Superior temporal gyrus (tissue), 1 donor: ENCODE results near the gene RMND5B.
"Not testable (repeated sequence)": the region's sequence is repeated elsewhere in the genome, so short reads cannot be mapped to it uniquely, and the experiment has no call there.

Experiments
- DNase-seq: peaks from one replicate; pipeline ENCODE4 v3.0.0-alpha.2; 2016; ENCODE audit errors: extremely low spot score

The RMND5B gene

DNA sequence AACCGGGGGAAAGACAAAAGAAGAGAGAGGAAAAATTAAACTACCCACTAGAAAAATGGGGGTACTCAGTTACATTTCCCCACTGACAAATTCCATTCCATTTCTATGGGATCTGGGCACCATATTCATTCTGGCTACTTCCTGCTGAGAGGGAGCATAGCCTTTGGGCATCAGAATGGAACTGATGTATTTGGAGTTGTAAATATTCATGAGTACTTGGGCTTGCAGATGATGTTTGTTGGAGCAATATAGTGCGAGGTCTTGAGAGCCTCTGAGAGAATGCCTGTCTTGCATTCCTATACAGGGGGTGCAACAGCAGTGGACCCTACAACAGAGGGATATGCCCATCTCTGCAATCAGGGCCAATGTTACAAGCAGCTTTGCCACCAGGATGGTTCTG lies 39.6 kb downstream of the RMND5B start:
- no peak for DNase-seq

DNA sequence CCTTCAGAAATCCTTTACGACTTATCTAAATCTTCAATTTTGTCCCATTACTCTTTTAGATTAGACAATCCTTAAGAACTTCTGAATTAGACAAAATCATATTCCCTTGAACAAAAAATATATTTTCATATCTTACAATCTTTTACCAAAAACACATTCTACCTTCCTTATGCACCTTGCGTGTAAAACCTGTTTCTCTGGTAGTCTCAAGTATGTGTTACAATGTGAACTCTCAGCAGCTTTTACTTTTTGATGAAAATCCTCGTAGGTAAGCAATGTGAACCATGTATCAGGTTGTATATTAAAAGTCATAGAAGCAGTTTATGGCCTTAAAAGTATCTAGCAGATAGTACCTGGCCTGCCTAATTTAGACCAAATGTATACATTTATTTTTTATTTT lies 43.6 kb downstream of the RMND5B start:
- DNase-seq, result no peak

DNA sequence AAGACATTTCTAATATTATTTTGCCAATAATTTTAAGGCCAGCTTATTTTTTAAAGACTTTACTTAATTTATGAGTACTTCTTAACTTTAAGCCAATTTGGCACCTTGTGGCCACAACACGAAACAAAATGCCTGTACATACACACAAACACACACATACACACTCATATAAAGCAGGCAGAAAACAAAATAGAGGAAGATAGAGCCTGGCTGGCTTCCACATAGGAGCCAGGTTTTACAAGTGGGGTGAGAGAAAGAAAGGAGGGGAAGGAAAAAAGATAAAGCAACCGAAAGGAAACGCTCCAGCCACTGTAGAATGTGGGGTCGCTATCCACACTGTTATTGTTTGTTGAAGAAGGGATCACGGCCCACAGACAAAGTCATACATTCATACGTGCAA lies 46.0 kb downstream of the RMND5B start:
- no peak for DNase-seq

DNA sequence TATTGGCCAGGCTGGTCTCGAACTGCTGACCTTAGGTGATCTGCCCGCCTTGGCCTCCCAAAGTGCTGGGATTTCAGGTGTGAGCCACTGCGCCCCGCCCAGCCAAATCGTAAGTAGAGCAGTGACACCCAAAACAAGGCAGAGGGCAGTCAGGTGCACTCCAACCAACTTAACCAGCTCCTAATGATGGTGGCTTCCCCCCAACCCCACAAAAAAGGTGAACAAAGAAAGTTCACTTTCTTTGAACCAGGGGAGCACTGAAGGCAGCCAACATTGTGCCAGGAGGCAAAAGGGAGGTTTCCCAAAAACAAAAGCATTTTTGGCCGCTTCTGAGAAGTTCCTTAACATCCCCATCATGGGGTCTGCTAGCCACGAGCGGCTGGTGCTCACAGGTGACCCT lies 46.8 kb downstream of the RMND5B start:
- DNase-seq, result no peak

DNA sequence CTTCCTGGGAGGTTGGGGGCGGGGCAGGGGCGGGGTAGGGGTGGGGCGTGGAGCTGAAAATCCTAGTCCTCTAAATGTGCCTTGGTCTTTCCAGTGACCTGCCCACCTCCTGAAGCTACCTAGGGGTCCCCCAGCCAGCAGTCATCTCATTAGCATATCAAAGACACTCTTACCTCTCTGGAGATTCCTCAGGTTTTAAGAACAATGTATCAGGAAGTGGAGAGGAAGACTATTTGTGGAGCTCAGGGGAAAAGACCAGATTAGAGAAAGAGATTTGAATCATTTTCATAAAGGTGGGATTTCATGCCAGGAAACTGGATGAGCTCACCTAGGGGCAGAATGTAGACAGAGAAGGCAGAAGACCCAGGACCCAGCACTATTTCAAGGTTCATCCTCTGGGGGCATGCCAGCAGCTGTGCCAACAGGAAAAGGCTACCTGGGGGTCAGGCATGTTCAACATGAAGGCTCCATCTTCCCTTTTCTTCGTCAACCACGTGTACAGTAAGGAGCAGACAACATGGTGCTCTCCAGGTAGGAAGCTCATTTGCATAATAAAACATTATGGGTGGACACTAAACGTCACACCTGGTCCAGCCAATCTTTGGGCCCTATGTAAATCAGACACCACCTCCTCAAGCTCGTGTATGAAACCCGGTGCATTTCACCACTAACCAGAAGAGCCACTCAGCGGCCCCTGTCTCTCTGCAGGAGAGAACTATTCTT lies 49.5 kb downstream of the RMND5B start:
- no peak for DNase-seq

DNA sequence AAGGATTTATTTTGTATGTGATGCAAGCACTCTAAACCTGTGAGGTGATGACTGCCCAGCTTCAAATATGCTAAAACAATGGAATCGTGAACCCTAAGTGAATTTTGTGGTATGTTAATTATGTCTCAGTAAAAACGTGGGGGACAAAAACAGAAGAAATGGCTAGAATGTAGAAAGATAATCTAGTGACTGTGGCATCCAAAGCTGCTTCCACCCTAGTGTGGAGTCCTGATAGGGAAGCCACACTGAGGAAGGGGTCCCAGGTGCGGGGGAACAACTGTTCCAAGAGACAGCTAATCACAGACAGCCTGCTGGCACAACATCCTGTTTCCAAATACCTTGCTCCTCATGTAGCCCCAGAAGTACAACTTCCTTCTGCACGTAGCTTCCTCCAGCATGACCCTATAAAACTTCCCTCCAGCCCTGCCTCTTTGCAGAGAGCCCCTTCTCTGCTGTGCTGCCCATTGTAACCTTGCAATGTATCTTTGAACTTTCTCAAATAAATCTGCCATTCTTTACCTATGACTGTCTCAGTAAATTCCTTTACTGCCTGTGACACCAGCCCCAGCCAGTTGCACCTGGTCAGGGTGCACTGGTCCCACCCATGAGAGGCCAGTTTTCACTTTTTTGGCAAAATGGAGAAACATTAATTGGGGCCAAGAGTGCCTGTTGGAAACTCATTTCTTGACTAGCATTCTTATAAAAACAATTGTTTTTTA lies 51.5 kb downstream of the RMND5B start:
- DNase-seq, result no peak

DNA sequence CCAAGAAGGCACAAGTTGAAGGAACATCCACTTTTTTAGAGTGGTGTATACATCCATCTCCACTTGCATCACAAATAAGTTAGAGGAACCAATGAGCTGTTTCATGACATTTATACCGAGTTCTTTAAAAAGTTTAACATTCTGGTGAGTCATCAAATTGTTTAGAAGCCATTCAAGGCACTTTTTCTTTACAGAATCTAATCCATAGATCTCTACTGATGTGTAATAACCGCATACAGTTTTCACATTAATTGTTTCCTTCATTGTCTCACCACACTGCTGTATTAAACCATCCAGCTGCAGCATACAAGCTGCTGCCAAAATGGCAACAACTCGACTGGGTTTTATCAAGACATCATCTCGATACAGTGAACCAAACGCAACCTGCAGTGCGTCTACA lies 55.6 kb downstream of the RMND5B start:
- no peak for DNase-seq

DNA sequence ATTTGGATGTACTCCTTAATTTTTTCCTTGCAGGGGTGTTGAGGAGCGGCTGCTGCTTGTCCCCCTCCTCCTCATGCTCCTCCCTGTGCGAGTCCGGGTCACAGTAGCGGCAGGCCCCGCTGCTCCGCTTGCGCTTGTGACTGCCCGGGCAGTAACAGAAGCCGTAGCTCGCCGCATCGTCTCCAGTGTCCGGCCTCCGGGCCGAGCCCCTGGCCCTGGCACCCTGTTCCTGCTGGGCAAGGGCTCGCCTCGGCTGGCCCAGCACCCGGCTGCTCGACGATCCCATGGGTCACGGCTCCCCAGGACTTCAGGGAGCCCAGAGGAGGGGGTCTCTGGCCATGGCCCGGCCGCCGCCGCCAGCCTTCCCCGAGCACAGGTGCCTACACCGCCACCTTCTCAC lies 56.2 kb downstream of the RMND5B start, which contains the start of gene GMCL2:
TSS of gene GMCL2 (minus strand) at position 358 of the 400 bp plus-strand sequence. CDS start at position 286, 72 bp downstream.
- DNase-seq, result no peak

DNA sequence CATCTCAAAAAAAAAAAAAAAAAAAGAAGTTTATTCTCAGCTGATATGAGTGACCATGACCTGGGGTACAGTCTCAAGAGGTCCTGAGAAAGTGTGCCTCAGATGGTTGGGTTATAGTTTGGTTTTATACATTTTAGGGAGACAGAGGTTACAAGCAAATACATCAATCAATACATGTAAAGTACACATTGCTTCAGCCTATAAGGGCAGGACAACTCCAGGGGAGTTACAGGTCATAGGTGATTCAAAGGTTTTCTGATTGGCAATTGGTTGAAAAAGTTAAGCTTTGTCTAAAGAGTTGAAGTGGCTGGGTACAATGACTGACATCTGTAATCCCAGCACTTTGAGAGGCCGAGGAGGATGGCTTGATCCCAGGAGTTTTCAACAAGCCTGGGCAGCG lies 58.6 kb downstream of the RMND5B start:
- DNase-seq, result no peak

DNA sequence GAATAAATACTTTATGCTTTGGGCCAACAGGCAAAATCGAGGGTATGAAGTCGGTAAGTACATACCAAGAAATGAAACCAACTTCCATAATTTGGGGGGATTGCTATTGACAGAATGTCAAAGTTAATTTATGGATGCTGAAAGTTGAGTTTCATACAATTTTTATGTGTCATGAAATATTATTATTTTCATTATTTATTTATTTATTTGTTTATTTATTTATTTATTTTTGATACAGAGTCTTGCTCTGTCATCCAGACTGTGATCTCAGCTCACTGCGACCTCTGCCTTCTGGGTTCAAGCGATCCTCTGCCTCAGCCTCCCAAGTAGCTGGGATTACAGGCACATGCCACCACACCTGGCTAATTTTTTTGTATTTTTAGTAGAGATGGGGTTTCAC lies 60.8 kb downstream of the RMND5B start:
- DNase-seq, result no peak

DNA sequence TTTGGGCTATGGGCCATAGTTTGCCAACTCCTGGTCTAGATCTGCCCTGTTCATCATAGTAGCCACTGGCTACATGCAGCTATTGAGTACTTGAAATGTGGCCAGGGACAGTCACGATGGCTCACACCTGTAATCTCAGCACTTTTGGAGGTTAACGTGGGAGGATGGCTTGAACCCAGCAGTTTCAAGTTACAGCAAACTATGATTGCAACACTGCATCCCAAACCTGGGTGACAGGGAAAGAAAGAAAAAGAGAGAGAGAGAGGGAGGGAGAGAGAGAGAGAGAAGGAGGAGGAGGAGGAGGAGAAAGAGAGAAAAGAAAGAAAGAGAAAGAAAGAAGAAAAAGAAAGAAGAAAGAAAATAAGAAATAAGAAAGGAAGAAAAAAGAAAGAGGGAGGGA lies 61.4 kb downstream of the RMND5B start:
- DNase-seq, result no peak

DNA sequence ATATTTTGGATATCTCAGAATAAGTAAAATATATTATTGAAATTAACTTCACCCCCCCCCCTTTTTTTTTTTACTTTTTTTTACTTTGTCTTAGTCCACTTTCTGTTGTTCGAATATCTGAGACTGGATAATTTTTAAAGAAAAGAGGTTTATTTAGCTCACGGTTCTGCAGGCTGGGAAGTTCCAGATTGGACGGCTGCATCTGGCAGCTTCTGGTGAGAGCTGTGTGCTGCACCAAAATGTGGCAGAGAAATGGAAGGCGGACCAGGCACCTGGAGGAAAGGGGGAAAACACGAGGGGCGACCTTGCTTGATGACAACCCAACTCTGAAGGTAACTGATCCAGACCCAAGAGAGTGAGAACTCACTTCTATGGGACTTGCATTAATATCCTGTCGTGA lies 62.0 kb downstream of the RMND5B start:
- DNase-seq, result no peak

DNA sequence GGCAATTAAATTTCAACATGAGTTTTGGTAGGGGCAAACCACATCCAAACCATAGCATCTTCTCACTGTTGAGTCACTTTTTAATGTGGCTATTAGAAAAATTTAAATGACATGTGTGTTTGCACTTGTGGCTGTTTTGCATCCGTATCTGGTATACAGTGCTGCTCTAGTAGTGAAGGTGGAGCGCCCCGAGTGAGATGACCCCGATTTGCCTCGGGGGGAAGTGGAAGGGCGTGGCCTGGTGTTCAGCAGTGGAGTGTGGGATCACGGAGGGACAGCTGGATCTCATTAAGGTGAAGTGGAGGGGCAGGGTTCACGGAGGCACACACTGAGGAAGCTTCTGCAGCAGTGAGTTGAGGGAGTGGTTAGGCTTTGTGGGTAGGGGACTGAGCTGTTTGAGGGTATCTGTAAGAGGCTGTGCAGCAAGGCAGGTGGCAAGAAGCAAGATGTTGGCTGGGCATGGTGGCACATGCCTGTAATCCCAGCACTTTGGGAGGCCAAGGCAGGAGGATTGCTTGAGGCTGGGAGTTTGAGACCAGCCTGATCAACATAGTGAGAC lies 62.5 kb downstream of the RMND5B start:
- no peak for DNase-seq

DNA sequence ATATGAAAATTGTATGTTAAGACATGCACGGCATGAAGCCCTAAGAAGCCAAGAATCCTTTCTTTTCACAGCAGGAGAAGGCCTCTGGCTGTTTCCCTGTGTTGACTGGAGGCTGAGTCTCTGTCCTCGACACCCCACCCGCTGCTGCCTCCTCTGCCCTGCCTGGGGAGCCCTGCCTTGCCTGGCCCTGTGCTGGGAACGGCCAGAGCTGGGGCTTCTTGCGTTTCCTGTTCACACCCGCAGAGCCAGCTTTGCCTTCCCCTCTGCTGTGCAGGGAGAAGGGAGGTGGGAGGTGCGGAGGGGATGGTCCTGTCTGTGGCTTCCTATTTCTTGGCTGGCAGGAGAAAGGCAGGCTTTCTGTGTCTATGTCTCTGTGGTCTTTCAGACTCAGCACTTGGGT lies 63.2 kb downstream of the RMND5B start:
- DNase-seq, result no peak

DNA sequence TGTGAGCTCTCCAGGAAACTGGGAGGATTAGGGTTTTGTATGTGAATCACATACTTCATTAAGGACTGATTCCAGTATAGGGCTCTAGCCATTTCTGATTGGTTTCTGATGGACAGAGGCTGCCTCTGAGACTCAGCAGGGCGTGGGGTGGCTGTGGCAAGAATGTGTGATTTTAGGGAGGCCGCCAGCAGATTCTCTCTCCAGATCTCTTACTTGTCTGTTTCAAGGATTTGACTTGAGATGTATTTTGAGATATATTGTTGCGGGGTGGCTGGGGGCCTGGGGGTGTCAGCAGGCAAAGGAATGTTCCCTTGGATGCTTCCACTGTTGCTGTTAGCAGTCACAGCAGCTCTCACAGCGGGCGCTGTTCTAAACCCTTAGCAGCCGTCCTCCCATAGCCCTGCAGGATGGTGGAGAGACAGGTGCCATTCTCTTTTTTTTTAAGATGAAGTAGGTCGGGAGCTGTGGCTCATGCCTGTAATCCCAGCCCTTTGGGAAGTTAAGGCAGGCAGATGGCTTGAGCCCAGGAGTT lies 65.5 kb downstream of the RMND5B start:
- no peak for DNase-seq

DNA sequence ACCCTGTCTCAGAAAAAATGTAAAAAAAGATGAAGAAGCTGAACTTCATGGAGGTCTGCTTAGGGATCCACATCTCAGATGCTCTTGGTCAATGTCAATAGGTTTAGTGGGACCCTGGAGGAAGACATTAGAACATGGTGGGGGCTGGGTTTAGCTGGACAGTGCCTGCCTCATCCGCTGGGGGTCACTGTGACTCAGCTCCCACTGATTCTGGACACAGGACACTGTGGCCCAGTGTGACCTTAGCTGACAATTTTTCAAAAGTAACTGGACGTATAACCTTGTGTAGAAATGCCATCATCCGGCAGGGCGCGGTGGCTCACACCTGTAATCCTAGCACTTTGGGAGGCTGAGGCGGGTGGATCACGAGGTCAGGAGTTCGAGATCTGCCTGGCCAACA lies 66.2 kb downstream of the RMND5B start:
- no peak for DNase-seq

DNA sequence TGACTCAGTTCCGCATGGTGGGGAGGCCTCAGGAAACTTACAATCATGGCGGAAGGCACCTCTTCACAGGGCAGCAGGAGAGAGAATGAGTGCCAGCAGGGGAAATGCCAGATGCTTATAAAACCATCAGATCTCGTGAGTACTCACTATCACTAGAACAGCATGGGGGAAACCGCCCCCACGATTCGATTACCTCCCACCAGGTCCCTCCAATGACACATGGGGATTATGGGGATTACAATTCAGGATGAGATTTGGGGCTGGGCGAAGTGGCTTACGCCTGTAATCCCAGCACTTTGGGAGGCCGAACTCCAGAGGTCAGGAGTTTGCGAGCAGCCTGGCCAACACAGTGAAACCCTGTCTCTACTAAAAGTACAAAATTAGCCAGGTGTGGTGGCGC lies 67.3 kb downstream of the RMND5B start:
- DNase-seq, result not testable (repeated sequence)

DNA sequence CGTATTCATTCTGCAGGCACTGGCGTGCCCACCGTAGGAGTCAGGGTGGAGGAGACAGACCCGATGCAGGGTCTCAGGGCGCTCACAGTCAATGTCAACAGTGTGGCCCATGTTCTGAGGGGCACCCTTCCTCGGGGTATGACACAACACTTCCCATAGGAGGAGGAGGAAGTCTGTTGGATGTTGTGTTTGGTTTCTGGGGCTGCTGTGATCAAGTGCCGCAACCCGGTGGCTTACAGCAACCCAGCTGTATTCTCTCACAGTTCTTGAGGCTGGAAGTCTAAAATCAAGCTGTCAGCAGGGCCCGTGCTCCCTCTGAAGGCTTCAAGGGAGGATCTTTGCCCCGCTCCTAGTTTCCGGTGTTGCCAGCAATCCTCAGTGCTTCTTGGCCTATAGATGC lies 67.9 kb downstream of the RMND5B start:
- DNase-seq, result no peak

DNA sequence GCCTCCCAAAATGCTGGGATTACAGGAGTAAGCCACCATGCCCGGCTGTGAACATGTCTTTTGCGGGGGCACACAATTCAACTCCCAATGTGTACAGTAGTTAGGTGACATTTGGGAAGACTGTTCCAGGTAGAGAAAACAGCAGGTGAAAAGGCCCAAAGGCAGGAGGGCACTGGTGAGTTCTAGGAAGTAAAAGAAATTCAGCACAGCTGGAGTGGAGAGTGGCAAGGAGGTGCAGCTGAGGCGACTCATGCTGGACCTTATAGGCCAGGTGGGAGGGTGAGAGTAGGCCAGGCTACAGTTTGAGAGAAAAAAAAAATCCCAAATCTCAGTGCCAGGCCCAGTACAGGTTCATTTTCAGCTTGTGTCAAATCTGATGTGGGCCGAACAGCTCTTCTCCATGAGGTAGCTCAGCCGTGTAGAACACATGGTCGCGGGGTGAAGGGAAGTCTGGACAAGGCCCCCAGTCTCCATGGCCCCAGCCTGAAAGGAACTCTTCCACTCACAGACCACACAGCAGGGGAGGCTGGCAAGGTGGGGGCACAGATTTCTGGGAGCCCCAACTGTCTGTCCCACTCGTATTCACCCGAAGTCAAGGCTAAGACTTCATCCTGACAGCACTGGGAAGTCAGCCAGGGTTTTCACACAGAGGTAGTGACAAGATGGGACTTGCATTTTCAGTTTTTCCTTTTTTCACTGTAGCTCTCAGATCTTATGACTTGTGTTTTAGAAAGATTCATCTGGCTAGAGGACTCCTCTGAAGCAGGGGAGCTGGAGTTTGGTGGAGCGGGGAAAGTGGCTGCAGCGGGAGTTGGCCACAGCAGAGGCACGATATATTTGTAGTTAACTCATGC lies 69.0 kb downstream of the RMND5B start:
- DNase-seq, result no peak
